ENCODE data around the gene KLRC3. TPM values are rescaled to one million over a fixed set of nuclear protein-coding genes. Genes with fewer than 3 reads are reported as not detected.
"Not testable (repeated sequence)": the region's sequence is repeated elsewhere in the genome, so short reads cannot be mapped to it uniquely, and the experiment has no call there.

KLRC3 gene
- total and polyA plus RNA-seq, 10 of the 15 experiments (the other 5 are each of a cell fraction or from before 2014, with no cell fraction given) = 0.09 to 0.22 (median 0.09) TPM; not detected in 7

- intact Hi-C loops (cut with micrococcal nuclease; ENCODE audit: unreplicated experiment); H4K20me1 ChIP-seq (ENCODE audit: control insufficient read depth, insufficient read depth); H3K27me3 ChIP-seq (replicated peaks in 1 of 2; ENCODE audit: control insufficient read depth in 2 of 2, insufficient read depth in 2 of 2, low read length in 1 of 2); H3K4me1 ChIP-seq (ENCODE audit: control insufficient read depth, insufficient read depth, low read length); ATAC-seq; H3K27ac ChIP-seq (ENCODE audit: control insufficient read depth, insufficient read depth); H2AFZ ChIP-seq (ENCODE audit: control insufficient read depth, low read depth, low read length); DNase-seq (ENCODE audit: low read depth, low spot score); CTCF ChIA-PET; H3K79me2 ChIP-seq (ENCODE audit: control insufficient read depth, insufficient read depth, low read length); H3K4me3 ChIP-seq; H3K36me3 ChIP-seq (ENCODE audit: control insufficient read depth in 2 of 2, insufficient read depth in 2 of 2, low read length in 1 of 2); H3K9me3 ChIP-seq (replicated peaks; ENCODE audit: control insufficient read depth, insufficient read depth, low read length); in situ Hi-C loops (cut with MboI); H3K9ac ChIP-seq (ENCODE audit: control insufficient read depth, insufficient read depth, low read length); RAD21 ChIA-PET (ENCODE audit: unreplicated experiment); H3K4me2 ChIP-seq (ENCODE audit: control insufficient read depth, insufficient read depth); SMC1A ChIA-PET (ENCODE audit: uncharacterized antibody, unreplicated experiment); POLR2A ChIA-PET; FAIRE-seq; BruUV-seq (replicated peaks): not testable (repeated sequence)
- 10% methylated on average over 2 of the region's 2 CpGs for whole genome bisulfite sequencing (ENCODE audit: insufficient coverage, insufficient replicate concordance, low lambda C conversion rate, missing lambda C conversion rate)
These were observed 19.3 kb upstream of the KLRC3 start for GRCh38 chr12:10439608-10440274.

- H3K4me2 ChIP-seq (ENCODE audit: control insufficient read depth, insufficient read depth); H3K27me3 ChIP-seq (replicated peaks in 1 of 2; ENCODE audit: control insufficient read depth in 2 of 2, insufficient read depth in 2 of 2, low read length in 1 of 2); BruUV-seq (replicated peaks); H3K36me3 ChIP-seq (ENCODE audit: control insufficient read depth in 2 of 2, insufficient read depth in 2 of 2, low read length in 1 of 2); SMC1A ChIA-PET (ENCODE audit: uncharacterized antibody, unreplicated experiment); H3K79me2 ChIP-seq (ENCODE audit: control insufficient read depth, insufficient read depth, low read length); H3K27ac ChIP-seq (ENCODE audit: control insufficient read depth, insufficient read depth); DNase-seq (ENCODE audit: low read depth, low spot score); RAD21 ChIA-PET (ENCODE audit: unreplicated experiment); H3K9ac ChIP-seq (ENCODE audit: control insufficient read depth, insufficient read depth, low read length); intact Hi-C loops (cut with micrococcal nuclease; ENCODE audit: unreplicated experiment); H3K4me1 ChIP-seq (ENCODE audit: control insufficient read depth, insufficient read depth, low read length); in situ Hi-C loops (cut with MboI); H4K20me1 ChIP-seq (ENCODE audit: control insufficient read depth, insufficient read depth); POLR2A ChIA-PET; CTCF ChIA-PET; H3K9me3 ChIP-seq (replicated peaks; ENCODE audit: control insufficient read depth, insufficient read depth, low read length); H2AFZ ChIP-seq (ENCODE audit: control insufficient read depth, low read depth, low read length); H3K4me3 ChIP-seq: not testable (repeated sequence)
- peak; percentile 27 for FAIRE-seq
- no CpG with 5 or more reads among the region's 2 CpGs for WGBS (ENCODE audit: insufficient coverage, insufficient replicate concordance, low lambda C conversion rate, missing lambda C conversion rate)
- ATAC-seq = peak; percentile 54
These were observed 17.2 kb upstream of the KLRC3 start for GRCh38 chr12:10437601-10438000.
